G401.6 (cell line): Measurements from ENCODE around the gene CELF1.
"Not testable (repeated sequence)": the region's sequence is repeated elsewhere in the genome, so short reads cannot be mapped to it uniquely, and the experiment has no call there.

Experiments
- FAIRE-seq: peaks from 2 replicates; lab custom pipeline; 2012; peaks lifted over from hg19 to GRCh38; lab: Jason Lieb, UNC

CELF1 gene

GRCh38 chr11:47538741-47539565 is 14.0 kb downstream of the CELF1 start:
- no peak for FAIRE-seq

- FAIRE-seq: no peak
Measured at GRCh38 chr11:47536915-47537314, 16.0 kb downstream of the CELF1 start.

GRCh38 chr11:47534704-47535251 is 18.2 kb downstream of the CELF1 start:
- no peak for FAIRE-seq

GRCh38 chr11:47533690-47534151 is 19.2 kb downstream of the CELF1 start:
- FAIRE-seq: no peak

- FAIRE-seq: no peak
Measured at GRCh38 chr11:47532597-47533213, 20.2 kb downstream of the CELF1 start.

- no peak for FAIRE-seq
Measured at GRCh38 chr11:47531666-47532065, 21.3 kb downstream of the CELF1 start.

GRCh38 chr11:47530721-47531120 is 22.2 kb downstream of the CELF1 start:
- not testable (repeated sequence) for FAIRE-seq

- no peak for FAIRE-seq
Measured at GRCh38 chr11:47529951-47530350, 23.0 kb downstream of the CELF1 start.

GRCh38 chr11:47527186-47527585 is 25.7 kb downstream of the CELF1 start:
- FAIRE-seq: no peak

- not testable (repeated sequence) for FAIRE-seq
Measured at GRCh38 chr11:47526032-47526431, 26.9 kb downstream of the CELF1 start.

GRCh38 chr11:47524291-47524874 is 28.5 kb downstream of the CELF1 start:
- no peak for FAIRE-seq

GRCh38 chr11:47523490-47524225 is 29.3 kb downstream of the CELF1 start:
- FAIRE-seq: no peak

GRCh38 chr11:47518212-47518964 is 34.5 kb downstream of the CELF1 start:
- FAIRE-seq: no peak

GRCh38 chr11:47516984-47517853 is 35.7 kb downstream of the CELF1 start:
- no peak for FAIRE-seq

- no peak for FAIRE-seq
Measured at GRCh38 chr11:47516155-47516554, 36.8 kb downstream of the CELF1 start.

- no peak for FAIRE-seq
Measured at GRCh38 chr11:47514825-47515647, 37.9 kb downstream of the CELF1 start.

GRCh38 chr11:47512701-47513100 is 40.2 kb downstream of the CELF1 start:
- FAIRE-seq: no peak

GRCh38 chr11:47511917-47512316 is 41.0 kb downstream of the CELF1 start:
- FAIRE-seq: no peak

- no peak for FAIRE-seq
Measured at GRCh38 chr11:47510209-47510608, 42.7 kb downstream of the CELF1 start.

GRCh38 chr11:47509077-47509536 is 43.8 kb downstream of the CELF1 start:
- FAIRE-seq: no peak
